RWPE2 (cell line): ENCODE measurements around the gene ATP5PD.

Experiments used
- ATAC-seq: fragments of 200-7000 bp; cut with Tn5 transposase; 3 replicates; pipeline ENCODE4 v1.9.1; 2021; ENCODE audit warnings: low read depth
- DNase-seq: peaks from one replicate; pipeline ENCODE4 v3.0.0-alpha.2; 2020; ENCODE audit warnings: low spot score
- H3K27ac ChIP-seq: fragments of 450-650 bp; 2 replicates; pipeline ENCODE4 v1.5.1; 2017; ENCODE audit warnings: mild to moderate bottlenecking; ENCODE audit not compliant: poor library complexity, severe bottlenecking
- H3K27me3 ChIP-seq: fragments of 250-450 bp; sonication (Bioruptor Pico); 2 replicates; pipeline ENCODE4 v1.5.1; 2021; ENCODE audit warnings: mild to moderate bottlenecking, moderate library complexity; ENCODE audit not compliant: insufficient read depth, poor library complexity, severe bottlenecking
- H3K36me3 ChIP-seq: fragments of 250-450 bp; sonication (Bioruptor Pico); 2 replicates; pipeline ENCODE4 v1.5.1; 2020; ENCODE audit warnings: low read depth, mild to moderate bottlenecking, moderate library complexity
- H3K4me1 ChIP-seq: fragments of 250-450 bp; sonication (Bioruptor Pico); 2 replicates; pipeline ENCODE4 v1.5.1; 2021; ENCODE audit warnings: mild to moderate bottlenecking, moderate library complexity; ENCODE audit not compliant: insufficient read depth, poor library complexity, severe bottlenecking
- H3K4me3 ChIP-seq: fragments of 250-450 bp; sonication (Bioruptor Pico); 2 replicates; pipeline ENCODE4 v1.5.1; 2021; ENCODE audit warnings: mild to moderate bottlenecking, moderate library complexity; ENCODE audit not compliant: severe bottlenecking
- H3K9me3 ChIP-seq: fragments of 250-450 bp; sonication (Bioruptor Pico); 2 replicates; pipeline ENCODE4 v1.5.1; 2021; ENCODE audit warnings: mild to moderate bottlenecking, moderate library complexity; ENCODE audit not compliant: severe bottlenecking
- CTCF ChIP-seq: fragments of 450-650 bp; IDR thresholded peaks from one replicate; pipeline ENCODE4 v1.5.1; 2017; ENCODE audit warnings: mild to moderate bottlenecking, moderate library complexity; ENCODE audit not compliant: poor library complexity, severe bottlenecking

ATP5PD gene

DNA sequence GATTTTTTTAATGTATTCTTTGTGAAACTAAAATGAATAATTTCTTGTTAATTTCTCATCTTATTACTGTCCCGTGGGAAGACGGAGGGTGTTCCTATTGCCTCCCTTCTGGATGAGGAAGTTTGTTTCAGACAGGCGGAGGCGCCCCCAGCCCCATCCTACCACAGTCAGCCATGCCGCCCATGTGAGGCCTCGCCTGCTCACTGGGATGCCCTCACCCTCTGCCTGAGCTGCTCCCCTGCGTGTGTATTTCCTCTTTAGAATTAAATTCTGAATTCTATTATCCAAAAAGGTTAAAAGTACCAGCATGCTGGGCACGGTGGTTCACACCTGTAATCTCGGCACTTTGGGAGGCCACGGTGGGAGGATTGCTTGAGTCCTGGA, 14.3 kb upstream of the ATP5PD start:
- no peaks in the 10 kb centered on the region for H3K9me3 ChIP-seq
- no peak for TF ChIP-seq CTCF
- peaks cover 62% of the 10 kb centered on the region for H3K36me3 ChIP-seq
- H3K4me1 ChIP-seq: no peaks in the 10 kb centered on the region
- DNase-seq (no peak), ATAC-seq (no peak)
- no peaks in the 10 kb centered on the region for H3K27me3 ChIP-seq
- no peak overlapping the region for H3K4me3 ChIP-seq
- no peak overlapping the region for H3K27ac ChIP-seq

GRCh38 chr17:75060434-75061054, 13.8 kb upstream of the ATP5PD start:
- Histone ChIP-seq H3K36me3 (peaks cover 65% of the 10 kb centered on the region), H3K27me3 (no peaks in the 10 kb centered on the region), H3K4me1 (no peaks in the 10 kb centered on the region), H3K27ac (no peak overlapping the region), H3K4me3 (no peak overlapping the region), H3K9me3 (no peaks in the 10 kb centered on the region)
- TF ChIP-seq CTCF: no peak
- DNase-seq (no peak), ATAC-seq (no peak)

DNA sequence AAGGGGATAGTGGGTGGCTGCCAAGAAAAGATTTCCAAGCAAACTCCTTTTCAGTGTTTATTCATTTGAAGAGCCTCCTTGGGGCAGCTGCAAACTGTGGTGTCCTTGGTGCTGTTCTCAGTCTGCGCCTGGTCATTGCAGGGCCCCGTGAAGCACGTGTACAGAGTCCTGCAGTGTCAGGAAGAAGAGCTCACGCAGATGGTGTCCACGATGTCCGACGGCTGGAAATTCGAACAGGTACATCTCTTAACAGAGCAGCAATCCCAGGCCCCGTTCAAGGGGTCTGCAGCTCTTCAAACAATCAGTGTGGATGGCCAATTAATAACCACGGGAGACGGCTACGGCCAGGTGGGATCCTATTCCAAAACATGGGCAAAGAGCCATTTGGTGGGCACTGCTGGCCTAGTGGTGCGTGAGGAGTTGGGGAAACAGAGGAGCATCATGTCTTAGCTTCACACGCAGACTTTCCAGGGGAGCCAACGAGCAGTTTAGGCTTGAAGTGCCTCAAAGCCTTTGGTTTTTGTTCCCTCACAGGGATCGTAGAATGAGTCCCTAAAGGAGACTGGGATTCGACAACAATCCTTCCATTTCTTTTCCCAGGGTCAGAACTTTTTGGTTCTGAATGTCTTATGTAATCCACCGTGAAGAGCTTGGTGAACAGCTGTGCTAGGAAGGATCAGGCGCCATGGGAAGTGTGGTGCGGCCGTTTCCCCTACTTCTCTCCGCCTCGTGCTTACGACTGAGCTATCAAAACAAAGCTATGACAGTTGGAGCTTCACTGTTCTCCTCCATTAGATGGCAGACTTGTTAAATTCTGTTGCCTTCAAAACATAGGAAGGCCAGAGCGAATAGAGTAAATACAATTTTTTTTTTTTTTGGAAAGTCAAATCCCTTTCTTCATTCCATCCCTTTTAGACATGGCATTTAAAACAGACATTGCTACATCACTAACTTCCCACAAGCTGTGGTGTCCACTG, 12.9 kb upstream of the ATP5PD start:
- TF ChIP-seq CTCF: peak; percentile 44
- H3K27me3 ChIP-seq: no peaks in the 10 kb centered on the region
- no peak overlapping the region for H3K27ac ChIP-seq
- H3K4me1 ChIP-seq: no peaks in the 10 kb centered on the region
- H3K36me3 ChIP-seq: peaks cover 74% of the 10 kb centered on the region
- peak; percentile 46; the same call in 1 of the 3 replicates for ATAC-seq
- H3K4me3 ChIP-seq: no peak overlapping the region
- H3K9me3 ChIP-seq: no peaks in the 10 kb centered on the region
- no peak for DNase-seq

DNA sequence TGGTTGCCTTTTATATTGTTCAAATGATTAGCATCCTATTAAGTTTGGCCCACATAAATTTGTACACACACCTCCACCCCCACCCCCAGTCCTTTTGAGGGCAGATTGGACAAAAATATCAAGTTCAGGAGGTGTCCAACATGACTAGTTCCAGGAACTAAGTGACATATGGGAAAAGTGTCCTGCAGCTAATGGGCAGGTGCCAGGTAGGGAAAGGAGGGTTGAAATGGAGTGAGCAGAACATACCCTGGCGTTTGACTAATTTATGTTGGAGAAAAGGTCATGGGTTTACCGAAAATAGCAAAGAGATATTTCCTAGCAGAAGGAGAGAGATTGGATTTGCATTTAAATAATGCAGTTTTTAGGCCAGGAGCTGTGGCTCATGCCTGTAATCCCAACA, 5.2 kb upstream of the ATP5PD start:
- TF ChIP-seq CTCF: no peak
- Histone ChIP-seq H3K4me1 (peaks cover 8% of the 10 kb centered on the region), H3K9me3 (no peaks in the 10 kb centered on the region), H3K27ac (no peak overlapping the region), H3K36me3 (peaks cover 66% of the 10 kb centered on the region), H3K27me3 (no peaks in the 10 kb centered on the region), H3K4me3 (no peak overlapping the region)
- ATAC-seq (no peak), DNase-seq (no peak)
